ENCODE data around the gene ACTMAP. TPM values are rescaled to one million over a fixed set of nuclear protein-coding genes. Genes with fewer than 3 reads are reported as not detected.

Gene ACTMAP
- polyA plus RNA-seq, 3 donors = 4.3 to 13.0 (median 8.5) TPM

- no peak overlapping the region for H2AFZ ChIP-seq (ENCODE audit: insufficient read depth, low read depth, low read length, poor library complexity, severe bottlenecking)
- H3K36me3 Mint-ChIP-seq = peaks cover 36 to 47% of the 10 kb centered on the region in 2 donors
- peaks cover 52% of the 10 kb centered on the region for H3K4me1 Mint-ChIP-seq
- DNase-seq = peak; percentile 62 to 84 (median 62)
- no peaks in the 10 kb centered on the region for H3K9me3 Mint-ChIP-seq
- peaks cover 44% of the 10 kb centered on the region for H4K20me1 ChIP-seq (ENCODE audit: insufficient read depth, low read length)
- peak overlapping the region; percentile 80 to 88 for H3K27ac ChIP-seq (ENCODE audit: low read depth in 1 of 2, low read length in 2 of 2)
- no peaks in the 10 kb centered on the region for H3K27me3 ChIP-seq (ENCODE audit: control insufficient read depth in 2 of 2, insufficient read depth in 2 of 2, low read length in 2 of 2)
- peaks cover 61 to 68% of the 10 kb centered on the region in 2 donors for H3K4me1 ChIP-seq (ENCODE audit: control insufficient read depth in 1 of 2, insufficient read depth in 2 of 2, low read length in 2 of 2)
- H3K36me3 ChIP-seq (replicated peaks in 1 of 2; ENCODE audit: control insufficient read depth in 1 of 2, insufficient read depth in 2 of 2, low read length in 2 of 2) = peaks cover 26 to 43% of the 10 kb centered on the region in 2 donors
- no peak for TF ChIP-seq CTCF (IDR thresholded peaks at IDR 0.05)
- intact Hi-C loops (cut with micrococcal nuclease) = loop anchor here (5.0 to 10.0 kb wide), 2 partner anchors 43 to 50 kb away; partner anchors contain the start of gene EGLN2 (in 1 of the 2)
- H3K27me3 Mint-ChIP-seq (ENCODE audit: low read depth in 3 of 3) = peaks cover 0 to 5% (median 0%) of the 10 kb centered on the region in 3 donors
- peaks cover 80% of the 10 kb centered on the region for H3K79me2 ChIP-seq (ENCODE audit: insufficient read depth, low read length)
- H3K27ac Mint-ChIP-seq = peak overlapping the region; percentile 91 to 99 (median 95)
- peak overlapping the region; percentile 77 for H3K4me2 ChIP-seq (replicated peaks; ENCODE audit: extremely low read depth, low read length, poor library complexity, severe bottlenecking)
- H3K4me3 ChIP-seq (replicated peaks in 1 of 3; ENCODE audit: low read depth in 2 of 3, low read length in 3 of 3) = peak overlapping the region in 2 of 3 experiments; percentile 16 to 67
- H3K9me3 ChIP-seq (replicated peaks in 1 of 2; ENCODE audit: control insufficient read depth in 1 of 2, insufficient read depth in 1 of 2, low read length in 2 of 2) = no peaks in the 10 kb centered on the region
- H3K4me3 Mint-ChIP-seq = peak overlapping the region; percentile 75 to 80
- 54% methylated on average over 4 of the region's 9 CpGs for WGBS (ENCODE audit: insufficient coverage)
- H3K9ac ChIP-seq (ENCODE audit: insufficient read depth, low read length, poor library complexity, severe bottlenecking) = peak overlapping the region; percentile 56
These were observed 4.5 kb upstream of the ACTMAP start for GRCh38 chr19:40754611-40755247.

DNA sequence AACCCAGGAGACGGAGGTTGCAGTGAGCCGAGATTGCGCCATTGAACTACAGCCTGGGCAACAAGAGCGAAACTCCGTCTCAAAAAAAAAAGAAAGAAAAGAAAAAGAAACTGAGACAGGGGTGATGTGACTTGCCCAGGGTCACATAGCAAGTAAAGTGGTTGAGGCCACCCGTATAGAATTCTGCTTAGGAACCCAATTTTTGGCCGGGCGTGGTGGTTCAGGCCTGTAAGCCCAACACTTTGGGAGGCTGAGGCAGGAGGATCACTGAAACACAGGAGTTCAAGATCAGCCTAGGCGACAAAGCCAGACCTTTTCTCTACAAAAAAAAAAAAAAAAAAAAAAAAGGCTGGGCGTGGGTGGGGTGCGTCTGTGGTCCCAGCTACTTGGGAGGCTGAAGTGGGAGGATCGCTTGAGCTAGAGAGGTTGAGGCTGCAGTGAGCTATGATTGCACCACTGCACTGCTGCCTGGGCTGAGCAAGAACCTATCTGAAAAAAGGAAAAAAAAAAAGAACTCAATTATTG lies 2.0 kb upstream of the ACTMAP start:
- Histone ChIP-seq H3K27me3 (ENCODE audit: control insufficient read depth in 2 of 2, insufficient read depth in 2 of 2, low read length in 2 of 2) (no peaks in the 10 kb centered on the region), H3K4me1 (ENCODE audit: control insufficient read depth in 1 of 2, insufficient read depth in 2 of 2, low read length in 2 of 2) (peaks cover 83 to 91% of the 10 kb centered on the region in 2 donors), H3K27ac (ENCODE audit: low read depth in 1 of 2, low read length in 2 of 2) (peak overlapping the region; percentile 92 to 98), H2AFZ (ENCODE audit: insufficient read depth, low read depth, low read length, poor library complexity, severe bottlenecking) (no peak overlapping the region), H3K79me2 (ENCODE audit: insufficient read depth, low read length) (peaks cover 82% of the 10 kb centered on the region), H3K9ac (ENCODE audit: insufficient read depth, low read length, poor library complexity, severe bottlenecking) (peak overlapping the region; percentile 86), H3K4me3 (replicated peaks in 1 of 3; ENCODE audit: low read depth in 2 of 3, low read length in 3 of 3) (peak overlapping the region in 2 of 3 experiments; percentile 65 to 76), H4K20me1 (ENCODE audit: insufficient read depth, low read length) (peaks cover 22% of the 10 kb centered on the region), H3K36me3 (replicated peaks in 1 of 2; ENCODE audit: control insufficient read depth in 1 of 2, insufficient read depth in 2 of 2, low read length in 2 of 2) (peaks cover 8 to 19% of the 10 kb centered on the region in 2 donors), H3K4me2 (replicated peaks; ENCODE audit: extremely low read depth, low read length, poor library complexity, severe bottlenecking) (peak overlapping the region; percentile 85), H3K9me3 (replicated peaks in 1 of 2; ENCODE audit: control insufficient read depth in 1 of 2, insufficient read depth in 1 of 2, low read length in 2 of 2) (no peaks in the 10 kb centered on the region)
- H3K36me3 Mint-ChIP-seq = peaks cover 19 to 27% of the 10 kb centered on the region in 2 donors
- H3K27me3 Mint-ChIP-seq (ENCODE audit: low read depth in 3 of 3) = peaks cover 0 to 5% (median 0%) of the 10 kb centered on the region in 3 donors
- intact Hi-C loops (cut with micrococcal nuclease) = loop anchor here (5.0 to 10.0 kb wide), 2 partner anchors 45 to 52 kb away; partner anchors contain the start of gene EGLN2 (in 1 of the 2)
- H3K4me3 Mint-ChIP-seq = peak overlapping the region; percentile 92 to 100
- peaks cover 74% of the 10 kb centered on the region for H3K4me1 Mint-ChIP-seq
- WGBS (ENCODE audit: insufficient coverage) = 23% methylated on average over 6 of the region's 12 CpGs
- H3K9me3 Mint-ChIP-seq = no peaks in the 10 kb centered on the region
- no peak for DNase-seq
- H3K27ac Mint-ChIP-seq = peak overlapping the region; percentile 96 to 100 (median 99)
- TF ChIP-seq CTCF (IDR thresholded peaks at IDR 0.05) = no peak

Measured in CD14-positive monocyte (primary cell).